Fibroblast of villous mesenchyme (primary cell): ENCODE results near the gene UNG. TPM values are rescaled to one million over a fixed set of nuclear protein-coding genes. Genes with fewer than 3 reads are reported as not detected.
"Not testable (repeated sequence)": the region's sequence is repeated elsewhere in the genome, so short reads cannot be mapped to it uniquely, and the experiment has no call there.

Experiments used
- DNase-seq: peaks from one replicate; pipeline ENCODE4 v3.0.0-alpha.2; 2010; ENCODE audit warnings: low read depth
- H3K4me3 ChIP-seq: 2 replicates; pipeline ENCODE4 v1.5.1; 2011; ENCODE audit warnings: low read depth, mild to moderate bottlenecking, low read length
- CTCF ChIP-seq: IDR thresholded peaks from 2 replicates; pipeline ENCODE4 v1.5.1; 2012; ENCODE audit warnings: low read depth, mild to moderate bottlenecking, low read length; ENCODE audit not compliant: insufficient read depth
- total RNA-seq: library from RNA; depleted of rRNA; stranded (reverse); fragments of >200 nt; gene quantifications from 2 replicates; pipeline ENCODE4 v1.2.3, GENCODE V29; 2012

UNG gene
- total RNA-seq, 1 donor: 31.5 TPM

- no peak overlapping the region for H3K4me3 ChIP-seq
- TF ChIP-seq CTCF: no peak
- DNase-seq: no peak
These were observed 42.4 kb downstream of the UNG start for GRCh38 chr12:109139791-109140190.

GRCh38 chr12:109140560-109140959 lies 43.2 kb downstream of the UNG start:
- no peak for TF ChIP-seq CTCF
- no peak for DNase-seq
- H3K4me3 ChIP-seq: no peak overlapping the region

- TF ChIP-seq CTCF: no peak
- DNase-seq: no peak
These were observed 46.8 kb downstream of the UNG start for GRCh38 chr12:109144224-109144623.

GRCh38 chr12:109147126-109147525 lies 49.7 kb downstream of the UNG start:
- not testable (repeated sequence) for DNase-seq, H3K4me3 ChIP-seq

More at GRCh38 chr12:109144224-109144623, 46.8 kb downstream of the UNG start:
- H3K4me3 ChIP-seq: no peak overlapping the region

GRCh38 chr12:109147954-109148353 lies 50.6 kb downstream of the UNG start:
- no peak for TF ChIP-seq CTCF
- H3K4me3 ChIP-seq: no peak overlapping the region
- DNase-seq: peak; percentile 74

- TF ChIP-seq CTCF: no peak
- H3K4me3 ChIP-seq: no peak overlapping the region
- DNase-seq: no peak
These were observed 52.8 kb downstream of the UNG start for GRCh38 chr12:109150124-109150640.

GRCh38 chr12:109151457-109151856 lies 54.1 kb downstream of the UNG start:
- H3K4me3 ChIP-seq: no peak overlapping the region
- TF ChIP-seq CTCF: no peak
- no peak for DNase-seq
